Body of pancreas (tissue), 4 donors: ENCODE data around the gene ANKRD9.

ENCODE experiments used
- POLR2A ChIP-seq, 3 donors: fragments of 450-650 bp; IDR thresholded peaks; one replicate each; pipeline ENCODE4 v1.6.1; 2016; ENCODE audit warnings: antibody characterized with exemption in 3 of 3, mild to moderate bottlenecking in 2 of 3
- TF ChIP-seq, protein P1 (sequence below), 7 experiments: fragments of 450-650 bp in 4 of 7; fragments of 200-600 bp in 3 of 7; sonication (generic) in 3 of 7; IDR thresholded peaks; one replicate each; pipeline ENCODE4 v1.5.1; 2016 to 2019; ENCODE audit warnings: antibody characterized with exemption in 7 of 7

DNA sequence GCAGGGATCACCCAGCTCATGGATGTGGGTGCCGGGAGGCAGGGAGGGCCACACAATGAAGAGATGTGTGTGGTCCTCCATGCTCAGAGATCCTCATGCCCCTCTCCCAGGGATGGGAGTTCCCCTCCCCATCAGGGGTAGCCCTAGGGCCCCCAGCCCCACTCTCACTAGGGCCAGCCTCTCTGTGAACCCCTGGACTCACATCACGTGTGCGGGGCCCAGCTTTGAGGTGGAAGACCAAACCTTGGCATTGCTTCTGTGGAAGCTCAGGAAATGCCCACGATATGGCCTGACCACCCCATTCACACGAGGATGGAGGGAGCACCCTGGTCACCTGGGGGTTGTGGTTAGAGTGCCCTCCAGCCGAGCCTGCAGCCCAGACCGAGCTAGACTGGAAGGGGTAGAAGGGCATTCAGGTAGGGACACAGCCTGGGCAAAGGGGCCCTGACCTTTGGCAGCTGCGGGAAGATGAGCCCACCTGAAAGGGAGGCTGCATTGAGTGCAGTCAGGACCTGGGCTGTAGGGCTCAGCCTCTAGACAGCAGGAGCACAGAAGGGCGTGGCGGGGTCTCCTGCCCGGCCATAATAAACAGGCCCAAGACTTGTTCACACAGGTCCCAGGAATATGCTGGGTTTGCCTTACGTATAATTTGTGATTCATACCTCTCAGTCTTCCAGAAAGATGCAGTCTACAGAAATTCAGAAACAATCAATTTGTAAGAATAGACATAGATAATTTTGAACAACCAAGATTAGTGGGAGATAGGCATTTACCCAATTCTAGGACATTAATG, 48.1 kb upstream of the ANKRD9 start:
- TF ChIP-seq, protein P1, sequence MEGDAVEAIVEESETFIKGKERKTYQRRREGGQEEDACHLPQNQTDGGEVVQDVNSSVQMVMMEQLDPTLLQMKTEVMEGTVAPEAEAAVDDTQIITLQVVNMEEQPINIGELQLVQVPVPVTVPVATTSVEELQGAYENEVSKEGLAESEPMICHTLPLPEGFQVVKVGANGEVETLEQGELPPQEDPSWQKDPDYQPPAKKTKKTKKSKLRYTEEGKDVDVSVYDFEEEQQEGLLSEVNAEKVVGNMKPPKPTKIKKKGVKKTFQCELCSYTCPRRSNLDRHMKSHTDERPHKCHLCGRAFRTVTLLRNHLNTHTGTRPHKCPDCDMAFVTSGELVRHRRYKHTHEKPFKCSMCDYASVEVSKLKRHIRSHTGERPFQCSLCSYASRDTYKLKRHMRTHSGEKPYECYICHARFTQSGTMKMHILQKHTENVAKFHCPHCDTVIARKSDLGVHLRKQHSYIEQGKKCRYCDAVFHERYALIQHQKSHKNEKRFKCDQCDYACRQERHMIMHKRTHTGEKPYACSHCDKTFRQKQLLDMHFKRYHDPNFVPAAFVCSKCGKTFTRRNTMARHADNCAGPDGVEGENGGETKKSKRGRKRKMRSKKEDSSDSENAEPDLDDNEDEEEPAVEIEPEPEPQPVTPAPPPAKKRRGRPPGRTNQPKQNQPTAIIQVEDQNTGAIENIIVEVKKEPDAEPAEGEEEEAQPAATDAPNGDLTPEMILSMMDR (IDR thresholded peaks at IDR 0.05) = no peak
- TF ChIP-seq POLR2A (IDR thresholded peaks at IDR 0.05) = no peak
